Keratinocyte (primary cell): ENCODE data around the gene DHH. TPM values are rescaled to one million over a fixed set of nuclear protein-coding genes. Genes with fewer than 3 reads are reported as not detected.

Experiments used
- DNase-seq: peaks from one replicate; pipeline ENCODE4 v3.0.0-alpha.2; 2011; ENCODE audit warnings: low read depth, missing footprints, low spot score
- FAIRE-seq: peaks from 2 replicates; lab custom pipeline; 2011; peaks lifted over from hg19 to GRCh38; lab: Jason Lieb, UNC
- H2AFZ ChIP-seq: 2 replicates; pipeline ENCODE4 v1.6.0; 2012; ENCODE audit warnings: low read length, control low read depth, inconsistent platforms; ENCODE audit not compliant: control insufficient read depth
- H3K27ac ChIP-seq: 2 replicates; pipeline ENCODE4 v1.5.1; 2011; ENCODE audit warnings: low read length; ENCODE audit not compliant: control insufficient read depth, insufficient read depth
- H3K27me3 ChIP-seq: 3 replicates; pipeline ENCODE4 v1.6.0; 2011; ENCODE audit warnings: low read length; ENCODE audit not compliant: control insufficient read depth, insufficient read depth; ENCODE audit errors: extremely low read depth
- H3K36me3 ChIP-seq, 2 experiments: 2 replicates in 1 of 2; 3 replicates in 1 of 2; pipeline ENCODE4 v1.5.1; 2011; ENCODE audit warnings: low read length in 2 of 2, mild to moderate bottlenecking in 1 of 2; ENCODE audit not compliant: control insufficient read depth in 2 of 2, insufficient read depth in 2 of 2; ENCODE audit errors: extremely low read depth in 1 of 2
- H3K4me1 ChIP-seq: 3 replicates; pipeline ENCODE4 v1.5.1; 2011; ENCODE audit warnings: low read length; ENCODE audit not compliant: control insufficient read depth, insufficient read depth; ENCODE audit errors: extremely low read depth
- H3K4me2 ChIP-seq: 3 replicates; pipeline ENCODE4 v1.6.0; 2011; ENCODE audit warnings: low read depth, low read length; ENCODE audit not compliant: control insufficient read depth, insufficient read depth; ENCODE audit errors: extremely low read depth
- H3K4me3 ChIP-seq, 3 experiments: fragments of 200-600 bp in 1 of 3; sonication (generic) in 1 of 3; 2 replicates in 2 of 3; 3 replicates in 1 of 3; pipeline ENCODE4 v1.5.1; 2011 to 2016; ENCODE audit warnings: low read length in 3 of 3, mild to moderate bottlenecking in 3 of 3, control low read depth in 2 of 3, inconsistent platforms in 1 of 3, low read depth in 1 of 3, mixed read lengths in 1 of 3, mixed run types in 1 of 3, moderate library complexity in 1 of 3; ENCODE audit not compliant: control insufficient read depth in 2 of 3, insufficient read depth in 2 of 3; ENCODE audit errors: extremely low read depth in 1 of 3
- H3K79me2 ChIP-seq: 2 replicates; pipeline ENCODE4 v1.6.0; 2012; ENCODE audit warnings: low read length; ENCODE audit not compliant: control insufficient read depth, insufficient read depth
- H3K9ac ChIP-seq: 3 replicates; pipeline ENCODE4 v1.6.0; 2011; ENCODE audit warnings: low read length; ENCODE audit not compliant: control insufficient read depth, insufficient read depth; ENCODE audit errors: extremely low read depth
- H3K9me1 ChIP-seq: 3 replicates; pipeline ENCODE4 v1.6.0; 2011; ENCODE audit warnings: low read length; ENCODE audit not compliant: control insufficient read depth, insufficient read depth; ENCODE audit errors: extremely low read depth
- H3K9me3 ChIP-seq: 2 replicates; pipeline ENCODE4 v1.5.1; 2012; ENCODE audit warnings: low read depth, low read length; ENCODE audit not compliant: control insufficient read depth
- H4K20me1 ChIP-seq: 3 replicates; pipeline ENCODE4 v1.6.0; 2011; ENCODE audit warnings: low read length; ENCODE audit not compliant: control insufficient read depth, insufficient read depth; ENCODE audit errors: extremely low read depth
- CTCF ChIP-seq, 3 experiments: IDR thresholded peaks in 1 of 3; conservative IDR thresholded peaks in 1 of 3; optimal IDR thresholded peaks in 1 of 3; 2 replicates in 2 of 3; 3 replicates in 1 of 3; pipeline versions ENCODE3 to v1.5.1; 2011; ENCODE audit warnings: low read length in 3 of 3, mild to moderate bottlenecking in 3 of 3, moderate library complexity in 2 of 3, control low read depth in 1 of 3, inconsistent platforms in 1 of 3; ENCODE audit not compliant: insufficient read depth in 2 of 3; ENCODE audit errors: extremely low read depth in 1 of 3
- EZH2 ChIP-seq: IDR thresholded peaks from one replicate; pipeline ENCODE4 v1.6.1; 2012; ENCODE audit warnings: inconsistent platforms, mild to moderate bottlenecking, low read length, moderate library complexity
- dilution Hi-C: fragments of 300-500 bp; cut with MboI; formaldehyde crosslinking; loops from one replicate; pipeline ENCODE4 v1.7.0; 2020; ENCODE audit warnings: low sequenced_read_pairs; ENCODE audit not compliant: extremely low pct_ligation_motif_present
- polyA plus RNA-seq, 5 experiments: library from polyadenylated mRNA; depleted of rRNA in 3 of 5; stranded (reverse) in 3 of 5; stranded (forward) in 1 of 5; unstranded in 1 of 5; fragments of >200 nt; gene quantifications; 1 replicate in 1 of 5; 2 replicates in 3 of 5; 3 replicates in 1 of 5; pipeline versions ENCODE4 v1.2.1 to v1.2.3, GENCODE V29; 2011 to 2012; ENCODE audit warnings: missing spikeins in 2 of 5, low read depth in 1 of 5, low replicate concordance in 1 of 5

DHH gene
- polyA plus RNA-seq, 1 donor (not counting 4 experiments of a cell fraction or from before 2014, with no cell fraction given) = not detected

- Histone ChIP-seq H3K4me3 (no peak overlapping the region), H3K36me3 (no peaks in the 10 kb centered on the region), H4K20me1 (no peaks in the 10 kb centered on the region), H3K9ac (no peak overlapping the region), H3K4me1 (peaks cover 8% of the 10 kb centered on the region), H3K79me2 (no peaks in the 10 kb centered on the region), H2AFZ (no peak overlapping the region), H3K27ac (no peak overlapping the region), H3K27me3 (no peaks in the 10 kb centered on the region), H3K9me1 (no peaks in the 10 kb centered on the region), H3K4me2 (no peak overlapping the region), H3K9me3 (no peaks in the 10 kb centered on the region)
- no peak for FAIRE-seq
- DNase-seq = no peak
- dilution Hi-C loops = no loop called here
- TF ChIP-seq EZH2 (no peak), CTCF (optimal IDR thresholded peaks at IDR 0.05 in 1 of 3, IDR thresholded peaks at IDR 0.05 in 1 of 3, conservative IDR thresholded peaks at IDR 0.05 in 1 of 3; ENCODE audit: extremely low read depth in 1 of 3, insufficient read depth in 2 of 3, low read length in 3 of 3) (no peak)
Measured at GRCh38 chr12:49070971-49071370, 23.6 kb downstream of the DHH start.

GRCh38 chr12:49069507-49070346, 24.9 kb downstream of the DHH start, which contains the start of gene RHEBL1:
Gene RHEBL1 (minus strand): TSS chr12:49069979. CDS start chr12:49069785, 194 bp downstream.
- Histone ChIP-seq H3K27ac (peak within 1 kb of the TSS; percentile 65), H3K9me3 (no peaks in the 10 kb centered on the region), H3K9me1 (no peaks in the 10 kb centered on the region), H3K79me2 (no peaks in the 10 kb centered on the region), H3K4me2 (peak within 1 kb of the TSS; percentile 94), H3K36me3 (no peaks in the 10 kb centered on the region), H3K9ac (peak within 1 kb of the TSS; percentile 74), H4K20me1 (no peaks in the 10 kb centered on the region), H3K4me3 (peak within 1 kb of the TSS; percentile 63 to 82 (median 81)), H3K4me1 (peaks cover 8% of the 10 kb centered on the region), H3K27me3 (no peaks in the 10 kb centered on the region), H2AFZ (peak within 1 kb of the TSS; percentile 87)
- TF ChIP-seq EZH2 = no peak
- peak; percentile 27 to 46 (median 29) for TF ChIP-seq CTCF (optimal IDR thresholded peaks at IDR 0.05 in 1 of 3, IDR thresholded peaks at IDR 0.05 in 1 of 3, conservative IDR thresholded peaks at IDR 0.05 in 1 of 3; ENCODE audit: extremely low read depth in 1 of 3, insufficient read depth in 2 of 3, low read length in 3 of 3)
- dilution Hi-C loops = no loop called here
- DNase-seq = peak; percentile 62
- peak; percentile 39 for FAIRE-seq
